SK-N-SH treated with all-trans-retinoic acid at 6 μM for 48 hours (cell line): ENCODE data around the gene PRRG1.

ENCODE experiments used
- ARNTL ChIP-seq: fragments of 450-650 bp; formaldehyde crosslinking; IDR thresholded peaks from 2 replicates; pipeline ENCODE4 v1.5.0; 2020; ENCODE audit warnings: low read depth, mild to moderate bottlenecking, moderate library complexity, borderline replicate concordance
- ESRRG ChIP-seq: fragments of 250-450 bp; sonication (Bioruptor Pico); IDR thresholded peaks from 2 replicates; pipeline ENCODE4 v1.6.1; 2021; ENCODE audit warnings: mild to moderate bottlenecking
- ISL1 ChIP-seq: fragments of 250-450 bp; sonication (Bioruptor Pico); IDR thresholded peaks from 2 replicates; pipeline ENCODE4 v2.1.2; 2022; ENCODE audit warnings: mild to moderate bottlenecking, moderate library complexity
- TOX ChIP-seq: fragments of 250-450 bp; sonication (Bioruptor Pico); IDR thresholded peaks from 2 replicates; pipeline ENCODE4 v1.8.0; 2021; ENCODE audit warnings: mild to moderate bottlenecking, moderate library complexity, borderline replicate concordance
- ZC3H10 ChIP-seq: fragments of 250-450 bp; sonication (Bioruptor Pico); IDR thresholded peaks from 2 replicates; pipeline ENCODE4 v1.5.1; 2021; ENCODE audit warnings: mild to moderate bottlenecking, moderate library complexity
- ZFP3 ChIP-seq: fragments of 250-450 bp; sonication (Bioruptor Pico); IDR thresholded peaks from 2 replicates; pipeline ENCODE4 v1.5.0; 2020; ENCODE audit warnings: mild to moderate bottlenecking, moderate library complexity
- ZNF8 ChIP-seq: fragments of 450-650 bp; formaldehyde crosslinking; IDR thresholded peaks from 2 replicates; pipeline ENCODE4 v1.5.0; 2020; ENCODE audit warnings: mild to moderate bottlenecking, moderate library complexity
- TF ChIP-seq, protein P1 (sequence below): fragments of 250-450 bp; sonication (Bioruptor Pico); IDR thresholded peaks from 2 replicates; pipeline ENCODE4 v1.5.1; 2020; ENCODE audit warnings: low read depth, mild to moderate bottlenecking, moderate library complexity
- TF ChIP-seq, protein P2 (sequence below): fragments of 250-450 bp; sonication (Bioruptor Pico); IDR thresholded peaks from 2 replicates; pipeline ENCODE4 v1.5.0; 2020; ENCODE audit warnings: mild to moderate bottlenecking, moderate library complexity

DNA sequence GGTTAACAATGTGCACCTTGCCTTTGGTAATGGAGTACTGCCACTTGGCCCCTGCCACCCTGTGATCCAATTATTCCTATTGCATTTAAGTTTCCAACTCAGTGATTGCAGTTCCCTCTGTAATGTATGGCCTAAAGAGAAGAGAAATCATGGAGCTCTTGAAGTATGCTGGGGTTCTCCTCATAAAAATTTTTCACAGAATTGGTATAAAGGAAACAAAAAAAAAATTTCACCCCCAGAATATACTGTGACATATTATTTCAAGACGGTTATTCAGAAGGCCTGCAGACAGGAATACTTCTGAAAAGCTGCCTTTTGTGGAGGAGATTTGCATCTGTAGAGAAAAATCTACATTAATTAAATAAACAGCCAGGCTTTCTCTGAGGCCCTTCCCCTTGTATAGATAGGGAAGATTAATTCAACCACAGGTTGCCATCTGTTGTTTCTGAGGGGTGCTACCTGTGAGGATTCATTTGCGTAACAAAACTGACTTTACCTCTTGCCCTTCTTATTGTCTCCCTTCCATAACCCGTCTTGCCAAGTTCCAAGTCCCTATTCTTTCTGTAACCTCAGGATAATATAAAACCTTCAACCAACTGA lies 127.5 kb downstream of the PRRG1 start:
- TF ChIP-seq ZC3H10 (CRISPR knock-in tag) (no peak), ARNTL (no peak), TOX (no peak), ZNF8 (no peak), ZFP3 (no peak), ISL1 (no peak), ESRRG (no peak)
- TF ChIP-seq, protein P1, sequence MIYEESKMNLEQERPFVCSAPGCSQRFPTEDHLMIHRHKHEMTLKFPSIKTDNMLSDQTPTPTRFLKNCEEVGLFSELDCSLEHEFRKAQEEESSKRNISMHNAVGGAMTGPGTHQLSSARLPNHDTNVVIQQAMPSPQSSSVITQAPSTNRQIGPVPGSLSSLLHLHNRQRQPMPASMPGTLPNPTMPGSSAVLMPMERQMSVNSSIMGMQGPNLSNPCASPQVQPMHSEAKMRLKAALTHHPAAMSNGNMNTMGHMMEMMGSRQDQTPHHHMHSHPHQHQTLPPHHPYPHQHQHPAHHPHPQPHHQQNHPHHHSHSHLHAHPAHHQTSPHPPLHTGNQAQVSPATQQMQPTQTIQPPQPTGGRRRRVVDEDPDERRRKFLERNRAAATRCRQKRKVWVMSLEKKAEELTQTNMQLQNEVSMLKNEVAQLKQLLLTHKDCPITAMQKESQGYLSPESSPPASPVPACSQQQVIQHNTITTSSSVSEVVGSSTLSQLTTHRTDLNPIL (CRISPR knock-in tag), result no peak
- TF ChIP-seq, protein P2, sequence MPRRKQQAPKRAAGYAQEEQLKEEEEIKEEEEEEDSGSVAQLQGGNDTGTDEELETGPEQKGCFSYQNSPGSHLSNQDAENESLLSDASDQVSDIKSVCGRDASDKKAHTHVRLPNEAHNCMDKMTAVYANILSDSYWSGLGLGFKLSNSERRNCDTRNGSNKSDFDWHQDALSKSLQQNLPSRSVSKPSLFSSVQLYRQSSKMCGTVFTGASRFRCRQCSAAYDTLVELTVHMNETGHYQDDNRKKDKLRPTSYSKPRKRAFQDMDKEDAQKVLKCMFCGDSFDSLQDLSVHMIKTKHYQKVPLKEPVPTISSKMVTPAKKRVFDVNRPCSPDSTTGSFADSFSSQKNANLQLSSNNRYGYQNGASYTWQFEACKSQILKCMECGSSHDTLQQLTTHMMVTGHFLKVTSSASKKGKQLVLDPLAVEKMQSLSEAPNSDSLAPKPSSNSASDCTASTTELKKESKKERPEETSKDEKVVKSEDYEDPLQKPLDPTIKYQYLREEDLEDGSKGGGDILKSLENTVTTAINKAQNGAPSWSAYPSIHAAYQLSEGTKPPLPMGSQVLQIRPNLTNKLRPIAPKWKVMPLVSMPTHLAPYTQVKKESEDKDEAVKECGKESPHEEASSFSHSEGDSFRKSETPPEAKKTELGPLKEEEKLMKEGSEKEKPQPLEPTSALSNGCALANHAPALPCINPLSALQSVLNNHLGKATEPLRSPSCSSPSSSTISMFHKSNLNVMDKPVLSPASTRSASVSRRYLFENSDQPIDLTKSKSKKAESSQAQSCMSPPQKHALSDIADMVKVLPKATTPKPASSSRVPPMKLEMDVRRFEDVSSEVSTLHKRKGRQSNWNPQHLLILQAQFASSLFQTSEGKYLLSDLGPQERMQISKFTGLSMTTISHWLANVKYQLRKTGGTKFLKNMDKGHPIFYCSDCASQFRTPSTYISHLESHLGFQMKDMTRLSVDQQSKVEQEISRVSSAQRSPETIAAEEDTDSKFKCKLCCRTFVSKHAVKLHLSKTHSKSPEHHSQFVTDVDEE, result no peak
